H9 (cell line): ENCODE measurements around the gene WDR36. TPM values are rescaled to one million over a fixed set of nuclear protein-coding genes. Genes with fewer than 3 reads are reported as not detected.

ENCODE experiments used
- DNase-seq: peaks from one replicate; pipeline ENCODE4 v3.0.0-alpha.2; 2017
- H2AFZ ChIP-seq: one replicate; pipeline ENCODE4 v1.6.1; 2013; ENCODE audit warnings: mild to moderate bottlenecking, low read length, control low read depth, moderate library complexity
- H2AK5ac ChIP-seq: 2 replicates; pipeline ENCODE4 v1.6.1; 2013; ENCODE audit warnings: low read length, control low read depth, mixed read lengths; ENCODE audit not compliant: insufficient read length
- H2BK120ac ChIP-seq: one replicate; pipeline ENCODE4 v1.6.1; 2013; ENCODE audit warnings: low read depth, mild to moderate bottlenecking, low read length, control low read depth, inconsistent platforms; ENCODE audit not compliant: poor library complexity, severe bottlenecking
- H2BK12ac ChIP-seq: 2 replicates; pipeline ENCODE4 v1.6.1; 2013; ENCODE audit warnings: low read length, control low read depth, mixed read lengths, low read depth; ENCODE audit not compliant: insufficient read length
- H2BK15ac ChIP-seq: 2 replicates; pipeline ENCODE4 v1.6.1; 2013; ENCODE audit warnings: low read depth, low read length, control low read depth
- H2BK20ac ChIP-seq: one replicate; pipeline ENCODE4 v1.6.1; 2013; ENCODE audit warnings: low read depth, mild to moderate bottlenecking, low read length, control low read depth, inconsistent platforms; ENCODE audit not compliant: poor library complexity, severe bottlenecking
- H2BK5ac ChIP-seq: 2 replicates; pipeline ENCODE4 v1.6.1; 2013; ENCODE audit warnings: low read length, control low read depth, mixed read lengths; ENCODE audit not compliant: insufficient read length
- H3K14ac ChIP-seq: 2 replicates; pipeline ENCODE4 v1.6.1; 2013; ENCODE audit warnings: low read length, control low read depth; ENCODE audit not compliant: insufficient read depth
- H3K18ac ChIP-seq: 2 replicates; pipeline ENCODE4 v1.6.1; 2013; ENCODE audit warnings: low read depth, mild to moderate bottlenecking, mixed read lengths, low read length, control low read depth; ENCODE audit not compliant: insufficient read length
- H3K23ac ChIP-seq: 2 replicates; pipeline ENCODE4 v1.6.1; 2013; ENCODE audit warnings: low read length, control low read depth, mixed read lengths, low read depth; ENCODE audit not compliant: insufficient read length
- H3K23me2 ChIP-seq: 2 replicates; pipeline ENCODE4 v1.6.1; 2013; ENCODE audit warnings: low read depth, mild to moderate bottlenecking, mixed read lengths, low read length, control low read depth; ENCODE audit not compliant: insufficient read length, poor library complexity, severe bottlenecking
- H3K27ac ChIP-seq: 2 replicates; pipeline ENCODE4 v1.5.1; 2013; ENCODE audit warnings: low read length, control low read depth, mixed read lengths, low read depth; ENCODE audit not compliant: insufficient read length
- H3K27me3 ChIP-seq: 2 replicates; pipeline ENCODE4 v1.6.1; 2013; ENCODE audit warnings: low read length, control low read depth, inconsistent platforms; ENCODE audit not compliant: insufficient read depth
- H3K4ac ChIP-seq: 2 replicates; pipeline ENCODE4 v1.6.1; 2013; ENCODE audit warnings: low read depth, mild to moderate bottlenecking, control low read depth, inconsistent platforms, low read length, moderate library complexity
- H3K4me1 ChIP-seq: 2 replicates; pipeline ENCODE4 v1.6.1; 2013; ENCODE audit warnings: low read length, control low read depth, inconsistent platforms; ENCODE audit not compliant: insufficient read depth
- H3K4me2 ChIP-seq: 2 replicates; pipeline ENCODE4 v1.6.1; 2013; ENCODE audit warnings: low read length, control low read depth, mixed read lengths; ENCODE audit not compliant: insufficient read length, insufficient read depth
- H3K56ac ChIP-seq: 2 replicates; pipeline ENCODE4 v1.6.1; 2013; ENCODE audit warnings: low read depth, mild to moderate bottlenecking, mixed read lengths, low read length, control low read depth; ENCODE audit not compliant: insufficient read length
- H3K79me1 ChIP-seq: 2 replicates; pipeline ENCODE4 v1.6.1; 2013; ENCODE audit warnings: low read depth, mild to moderate bottlenecking, moderate library complexity, low read length, control low read depth, inconsistent platforms; ENCODE audit not compliant: insufficient read depth, poor library complexity, severe bottlenecking
- H3K79me2 ChIP-seq: 2 replicates; pipeline ENCODE4 v1.6.1; 2013; ENCODE audit warnings: low read length, control low read depth, inconsistent platforms; ENCODE audit not compliant: insufficient read depth
- H3K9ac ChIP-seq: 2 replicates; pipeline ENCODE4 v1.6.1; 2013; ENCODE audit warnings: low read length, control low read depth, mixed read lengths; ENCODE audit not compliant: insufficient read length; ENCODE audit errors: extremely low read depth
- H3K9me3 ChIP-seq: one replicate; pipeline ENCODE4 v1.6.1; 2013; ENCODE audit warnings: low read depth, low read length, inconsistent platforms; ENCODE audit not compliant: control insufficient read depth
- H3T11ph ChIP-seq: one replicate; pipeline ENCODE4 v1.6.1; 2013; ENCODE audit warnings: mild to moderate bottlenecking, low read length, control low read depth, inconsistent platforms
- H4K20me1 ChIP-seq: one replicate; pipeline ENCODE4 v1.6.1; 2013; ENCODE audit not compliant: control insufficient read depth, insufficient read length, insufficient read depth
- H4K5ac ChIP-seq: 2 replicates; pipeline ENCODE4 v1.6.1; 2013; ENCODE audit warnings: low read depth, mild to moderate bottlenecking, mixed read lengths, low read length, control low read depth; ENCODE audit not compliant: insufficient read length
- H4K8ac ChIP-seq: replicated peaks from 2 replicates; pipeline ENCODE4 v1.6.1; 2013; ENCODE audit warnings: low read length, control low read depth, mixed read lengths, low read depth; ENCODE audit not compliant: insufficient read length
- H4K91ac ChIP-seq: 2 replicates; pipeline ENCODE4 v1.6.1; 2013; ENCODE audit warnings: low read depth, mild to moderate bottlenecking, moderate library complexity, mixed read lengths, low read length, control low read depth; ENCODE audit not compliant: insufficient read length
- H3K27ac Mint-ChIP-seq, 3 experiments: 2 replicates in 2 of 3; 3 replicates in 1 of 3; pipeline ENCODE4 v1.8.0; 2020 to 2021; ENCODE audit warnings: mixed read lengths in 3 of 3, mild to moderate bottlenecking in 1 of 3, moderate library complexity in 1 of 3
- H3K27me3 Mint-ChIP-seq: 2 replicates; pipeline ENCODE4 v1.8.0; 2021; ENCODE audit warnings: low read depth, mild to moderate bottlenecking, moderate library complexity, mixed read lengths
- H3K36me3 Mint-ChIP-seq, 3 experiments: 2 replicates in 2 of 3; 3 replicates in 1 of 3; pipeline ENCODE4 v1.8.0; 2020 to 2021; ENCODE audit warnings: low read depth in 3 of 3, mixed read lengths in 3 of 3; ENCODE audit not compliant: insufficient read depth in 1 of 3
- H3K4me1 Mint-ChIP-seq, 2 experiments: 2 replicates each; pipeline ENCODE4 v1.8.0; 2020; ENCODE audit warnings: mixed read lengths in 2 of 2
- H3K4me3 Mint-ChIP-seq, 2 experiments: 2 replicates in 1 of 2; 3 replicates in 1 of 2; pipeline ENCODE4 v1.8.0; 2020 to 2021; ENCODE audit warnings: mild to moderate bottlenecking in 2 of 2, mixed read lengths in 2 of 2, moderate library complexity in 1 of 2
- H3K9me3 Mint-ChIP-seq, 2 experiments: 2 replicates in 1 of 2; 3 replicates in 1 of 2; pipeline ENCODE4 v1.8.0; 2020; ENCODE audit warnings: mild to moderate bottlenecking in 2 of 2, mixed read lengths in 2 of 2, moderate library complexity in 1 of 2
- WGBS: extraction: QIAGEN DNeasy Blood & Tissue Kit; methylation state at CpG from one replicate; pipeline ENCODE4 v1.1.7; 2013; ENCODE audit warnings: missing lambda C conversion rate, low lambda C conversion rate, mixed read lengths; ENCODE audit not compliant: insufficient read length; ENCODE audit errors: extremely low coverage; 5-methylcytosine and 5-hydroxymethylcytosine counted together
- total RNA-seq: library from RNA; stranded (reverse); gene quantifications from 2 replicates; pipeline ENCODE4 v1.2.1, GENCODE V29; 2021
- TF ChIP-seq, protein P1 (sequence below): fragments of 200-600 bp; sonication (generic); conservative IDR thresholded peaks from 3 replicates; pipeline ENCODE4 v1.8.0; 2021; ENCODE audit warnings: antibody characterized with exemption, mild to moderate bottlenecking

WDR36 gene
- total RNA-seq, 1 experiment from 2014 or later, result 42.0 TPM

DNA sequence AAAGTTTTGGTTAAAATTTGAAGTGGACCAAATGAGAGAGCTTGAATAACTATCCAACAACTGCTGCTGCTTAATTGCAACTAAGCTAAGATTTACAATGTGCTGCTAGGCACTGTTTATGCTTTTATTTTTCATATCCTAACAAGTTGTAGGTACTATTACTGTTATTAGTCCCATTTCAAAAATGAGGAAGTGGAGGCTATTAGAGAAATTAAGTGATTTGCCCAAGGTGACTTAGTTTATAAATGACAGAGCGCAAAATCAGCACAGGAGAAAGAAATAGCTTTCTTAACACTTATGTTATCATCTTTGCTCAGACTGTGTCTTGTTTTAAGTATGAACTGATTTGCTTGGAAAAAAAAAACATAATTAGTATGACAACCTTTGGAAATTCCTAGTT, 23.1 kb downstream of the WDR36 start:
- Histone ChIP-seq H3T11ph (no peak overlapping the region), H3K4me2 (no peak overlapping the region), H2AFZ (no peak overlapping the region), H3K79me1 (no peaks in the 10 kb centered on the region), H2BK12ac (no peak overlapping the region), H3K18ac (no peak overlapping the region), H4K20me1 (no peaks in the 10 kb centered on the region), H3K9me3 (no peaks in the 10 kb centered on the region), H3K27ac (no peak overlapping the region), H2BK20ac (no peak overlapping the region), H2BK5ac (no peak overlapping the region), H4K8ac (no peak overlapping the region), H2AK5ac (no peak overlapping the region), H3K14ac (no peak overlapping the region), H3K4ac (no peak overlapping the region), H4K91ac (no peak overlapping the region), H3K27me3 (no peaks in the 10 kb centered on the region), H3K4me1 (no peaks in the 10 kb centered on the region; the same call in 1 of the 2 replicates), H2BK120ac (no peak overlapping the region), H3K79me2 (no peaks in the 10 kb centered on the region), H3K23me2 (no peaks in the 10 kb centered on the region), H3K9ac (no peak overlapping the region), H3K56ac (no peak overlapping the region), H2BK15ac (no peak overlapping the region), H3K23ac (no peak overlapping the region), H4K5ac (no peak overlapping the region)
- no CpG with 5 or more reads among the region's 1 CpG for WGBS
- Mint-ChIP-seq H3K27ac (peak overlapping the region in 1 of 3 experiments; percentile 57; a peak in 2 of 7 replicates), H3K4me3 (no peak overlapping the region), H3K27me3 (no peaks in the 10 kb centered on the region), H3K9me3 (no peaks in the 10 kb centered on the region), H3K4me1 (peaks cover 32 to 36% of the 10 kb centered on the region in 2 experiments), H3K36me3 (peaks cover 8 to 32% (median 27%) of the 10 kb centered on the region in 3 experiments; a peak in 6 of 7 replicates)
- TF ChIP-seq, protein P1, sequence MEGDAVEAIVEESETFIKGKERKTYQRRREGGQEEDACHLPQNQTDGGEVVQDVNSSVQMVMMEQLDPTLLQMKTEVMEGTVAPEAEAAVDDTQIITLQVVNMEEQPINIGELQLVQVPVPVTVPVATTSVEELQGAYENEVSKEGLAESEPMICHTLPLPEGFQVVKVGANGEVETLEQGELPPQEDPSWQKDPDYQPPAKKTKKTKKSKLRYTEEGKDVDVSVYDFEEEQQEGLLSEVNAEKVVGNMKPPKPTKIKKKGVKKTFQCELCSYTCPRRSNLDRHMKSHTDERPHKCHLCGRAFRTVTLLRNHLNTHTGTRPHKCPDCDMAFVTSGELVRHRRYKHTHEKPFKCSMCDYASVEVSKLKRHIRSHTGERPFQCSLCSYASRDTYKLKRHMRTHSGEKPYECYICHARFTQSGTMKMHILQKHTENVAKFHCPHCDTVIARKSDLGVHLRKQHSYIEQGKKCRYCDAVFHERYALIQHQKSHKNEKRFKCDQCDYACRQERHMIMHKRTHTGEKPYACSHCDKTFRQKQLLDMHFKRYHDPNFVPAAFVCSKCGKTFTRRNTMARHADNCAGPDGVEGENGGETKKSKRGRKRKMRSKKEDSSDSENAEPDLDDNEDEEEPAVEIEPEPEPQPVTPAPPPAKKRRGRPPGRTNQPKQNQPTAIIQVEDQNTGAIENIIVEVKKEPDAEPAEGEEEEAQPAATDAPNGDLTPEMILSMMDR, result no peak
- no peak for DNase-seq
